Neural progenitor cell (in vitro differentiated cells): Measurements from ENCODE around the gene FRMPD2.

Experiments used
- CTCF ChIP-seq: fragments of 200-600 bp; sonication (generic); IDR thresholded peaks from 2 replicates; pipeline ENCODE4 v1.5.1; 2017; ENCODE audit warnings: antibody characterized with exemption, mild to moderate bottlenecking
- EZH2phosphoT487 ChIP-seq: fragments of 200-600 bp; sonication (generic); IDR thresholded peaks from 2 replicates; pipeline ENCODE4 v1.6.1; 2017; ENCODE audit warnings: antibody characterized with exemption

- TF ChIP-seq EZH2phosphoT487 (no peak), CTCF (no peak)
These were observed 22.2 kb downstream of the FRMPD2 start for GRCh38 chr10:48252354-48252650.
